GM23338 (cell line): ENCODE data around the gene MAT2A. TPM values are rescaled to one million over a fixed set of nuclear protein-coding genes. Genes with fewer than 3 reads are reported as not detected.

Experiments used
- ATAC-seq: fragments of 200-7000 bp; cut with Tn5 transposase; 3 replicates; pipeline ENCODE4 v1.9.1; 2020
- DNase-seq: peaks from one replicate; pipeline ENCODE4 v3.0.0-alpha.2; 2015; ENCODE audit warnings: low spot score
- H2AFZ ChIP-seq: fragments of 200-600 bp; sonication (generic); 2 replicates; pipeline ENCODE4 v1.8.0; 2016; ENCODE audit warnings: antibody characterized with exemption, mild to moderate bottlenecking, moderate library complexity
- H3F3A ChIP-seq: fragments of 200-600 bp; sonication (generic); replicated peaks from 2 replicates; pipeline ENCODE4 v1.8.0; 2017; ENCODE audit warnings: antibody characterized with exemption, mixed run types, low read depth
- H3K27ac ChIP-seq: fragments of 200-600 bp; sonication (generic); 2 replicates; pipeline ENCODE4 v1.6.1; 2016; ENCODE audit warnings: low read depth
- H3K27me3 ChIP-seq: fragments of 200-600 bp; sonication (generic); 2 replicates; pipeline ENCODE4 v1.8.0; 2016; ENCODE audit warnings: mild to moderate bottlenecking, mixed run types, moderate library complexity; ENCODE audit not compliant: insufficient read depth
- H3K36me3 ChIP-seq: fragments of 200-600 bp; sonication (generic); 2 replicates; pipeline ENCODE4 v1.8.0; 2016; ENCODE audit warnings: mild to moderate bottlenecking; ENCODE audit not compliant: insufficient read depth
- H3K4me1 ChIP-seq: fragments of 200-600 bp; sonication (generic); 2 replicates; pipeline ENCODE4 v1.8.0; 2016; ENCODE audit warnings: mild to moderate bottlenecking, moderate library complexity; ENCODE audit not compliant: insufficient read depth
- H3K4me2 ChIP-seq: fragments of 200-600 bp; sonication (generic); 2 replicates; pipeline ENCODE4 v1.7.1; 2017; ENCODE audit warnings: mixed run types
- H3K4me3 ChIP-seq: fragments of 200-600 bp; sonication (generic); 2 replicates; pipeline ENCODE4 v1.6.1; 2016; ENCODE audit warnings: mixed run types
- H3K79me2 ChIP-seq: fragments of 200-600 bp; sonication (generic); replicated peaks from 2 replicates; pipeline ENCODE4 v1.8.0; 2017; ENCODE audit warnings: mild to moderate bottlenecking; ENCODE audit not compliant: insufficient read depth
- H3K9me2 ChIP-seq: fragments of 200-600 bp; sonication (generic); 2 replicates; pipeline ENCODE4 v1.8.0; 2017; ENCODE audit not compliant: insufficient read depth
- H4K20me1 ChIP-seq: fragments of 200-600 bp; sonication (generic); replicated peaks from 2 replicates; pipeline ENCODE4 v1.8.0; 2017; ENCODE audit warnings: mild to moderate bottlenecking; ENCODE audit not compliant: insufficient read depth
- H3K27ac Mint-ChIP-seq: 2 replicates; pipeline ENCODE4 v1.8.0; 2020; ENCODE audit warnings: inconsistent platforms, mild to moderate bottlenecking, moderate library complexity, mixed read lengths
- H3K27me3 Mint-ChIP-seq: 3 replicates; pipeline ENCODE4 v1.8.0; 2022; ENCODE audit warnings: low read depth, mild to moderate bottlenecking, moderate library complexity, mixed read lengths, inconsistent platforms; ENCODE audit not compliant: insufficient read depth, poor library complexity
- H3K36me3 Mint-ChIP-seq: 3 replicates; pipeline ENCODE4 v1.8.0; 2021; ENCODE audit warnings: low read depth, mild to moderate bottlenecking, inconsistent platforms, moderate library complexity, mixed read lengths
- H3K4me1 Mint-ChIP-seq: 3 replicates; pipeline ENCODE4 v1.8.0; 2020; ENCODE audit warnings: mild to moderate bottlenecking, inconsistent platforms, mixed read lengths
- H3K4me3 Mint-ChIP-seq: 3 replicates; pipeline ENCODE4 v1.8.0; 2021; ENCODE audit warnings: moderate library complexity, mild to moderate bottlenecking, inconsistent platforms, mixed read lengths
- H3K9me3 Mint-ChIP-seq: 3 replicates; pipeline ENCODE4 v1.8.0; 2020; ENCODE audit warnings: moderate library complexity, mild to moderate bottlenecking, inconsistent platforms, mixed read lengths
- CTCF ChIP-seq, 2 experiments: fragments of 200-600 bp in 1 of 2; sonication (generic) in 1 of 2; conservative IDR thresholded peaks; 2 replicates each; pipeline versions ENCODE4 v1.5.1 to v1.6.1; 2016 to 2017; ENCODE audit warnings: antibody characterized with exemption in 2 of 2, low read depth in 2 of 2, mild to moderate bottlenecking in 2 of 2, moderate library complexity in 1 of 2
- ETS1 ChIP-seq: IDR thresholded peaks from 2 replicates; pipeline ENCODE4 v1.6.1; 2016; ENCODE audit warnings: antibody characterized with exemption
- EZH2 ChIP-seq: fragments of 200-600 bp; sonication (generic); IDR thresholded peaks from one replicate; pipeline ENCODE4 v1.8.0; 2017; ENCODE audit warnings: antibody characterized with exemption, mild to moderate bottlenecking, low read depth; ENCODE audit not compliant: unreplicated experiment
- JUNB ChIP-seq: IDR thresholded peaks from one replicate; pipeline ENCODE4 v1.6.1; 2016; ENCODE audit warnings: antibody characterized with exemption; ENCODE audit not compliant: unreplicated experiment
- ZNF114 ChIP-seq: fragments of 250-450 bp; sonication (Bioruptor Pico); IDR thresholded peaks from 2 replicates; pipeline ENCODE4 v1.5.0; 2020; ENCODE audit warnings: mild to moderate bottlenecking, moderate library complexity
- polyA plus RNA-seq: library from polyadenylated mRNA; unstranded; fragments of >200 nt; fragmentation: Nextera tagmentation; extraction: Ambion mirVana; gene quantifications from 2 replicates; pipeline ENCODE4 v1.2.1, GENCODE V29; 2016
- total RNA-seq: library from RNA; depleted of rRNA; stranded (reverse); fragments of >200 nt; shearing (Covaris generic); gene quantifications from 2 replicates; pipeline ENCODE4 v1.2.3, GENCODE V29; 2014
- TF ChIP-seq, protein P1 (sequence below): fragments of 250-450 bp; sonication (Bioruptor Pico); IDR thresholded peaks from 2 replicates; pipeline ENCODE4 v1.5.0; 2020; ENCODE audit warnings: mild to moderate bottlenecking, moderate library complexity

Gene MAT2A
- total and polyA plus RNA-seq, 2 experiments from 2014 or later, result 105 to 232 TPM

DNA sequence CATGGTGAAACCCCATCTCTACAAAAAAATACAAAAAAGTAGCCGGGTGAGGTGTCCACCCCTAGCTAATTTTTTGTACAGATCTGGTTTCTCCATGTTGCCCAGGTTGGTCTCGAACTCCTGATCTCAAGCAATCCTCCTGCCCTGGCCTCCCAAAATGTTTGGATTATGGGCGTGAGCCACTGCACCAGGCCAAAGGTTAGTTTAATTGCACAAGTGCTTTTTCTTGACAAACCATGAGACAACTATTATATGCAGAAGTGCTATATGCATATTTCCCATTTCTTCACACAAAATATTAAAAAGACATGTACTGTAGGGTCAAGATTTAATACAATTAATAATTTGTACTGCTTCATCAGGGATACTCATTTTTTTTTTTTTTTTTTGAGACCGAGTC, 27.3 kb downstream of the MAT2A start:
- Mint-ChIP-seq H3K4me3 (no peak overlapping the region), H3K27me3 (peaks cover 12% of the 10 kb centered on the region), H3K27ac (no peak overlapping the region), H3K4me1 (no peaks in the 10 kb centered on the region; the same call in 2 of the 3 replicates), H3K36me3 (no peaks in the 10 kb centered on the region), H3K9me3 (no peaks in the 10 kb centered on the region; the same call in 2 of the 3 replicates)
- no peaks in the 10 kb centered on the region for H3K9me2 ChIP-seq
- H4K20me1 ChIP-seq, result no peaks in the 10 kb centered on the region
- no peaks in the 10 kb centered on the region for H3K36me3 ChIP-seq
- DNase-seq, result no peak
- H3K27ac ChIP-seq, result no peak overlapping the region
- no peaks in the 10 kb centered on the region for H3K79me2 ChIP-seq
- H3F3A ChIP-seq, result no peaks in the 10 kb centered on the region; the same call in 1 of the 2 replicates
- H3K4me3 ChIP-seq, result no peak overlapping the region
- H2AFZ ChIP-seq, result no peak overlapping the region
- no peaks in the 10 kb centered on the region for H3K4me1 ChIP-seq
- TF ChIP-seq JUNB (no peak), ETS1 (no peak), CTCF (conservative IDR thresholded peaks at IDR 0.05; ENCODE audit: low read depth in 2 of 2) (no peak), EZH2 (no peak), ZNF114 (CRISPR knock-in tag) (no peak)
- TF ChIP-seq, protein P1, sequence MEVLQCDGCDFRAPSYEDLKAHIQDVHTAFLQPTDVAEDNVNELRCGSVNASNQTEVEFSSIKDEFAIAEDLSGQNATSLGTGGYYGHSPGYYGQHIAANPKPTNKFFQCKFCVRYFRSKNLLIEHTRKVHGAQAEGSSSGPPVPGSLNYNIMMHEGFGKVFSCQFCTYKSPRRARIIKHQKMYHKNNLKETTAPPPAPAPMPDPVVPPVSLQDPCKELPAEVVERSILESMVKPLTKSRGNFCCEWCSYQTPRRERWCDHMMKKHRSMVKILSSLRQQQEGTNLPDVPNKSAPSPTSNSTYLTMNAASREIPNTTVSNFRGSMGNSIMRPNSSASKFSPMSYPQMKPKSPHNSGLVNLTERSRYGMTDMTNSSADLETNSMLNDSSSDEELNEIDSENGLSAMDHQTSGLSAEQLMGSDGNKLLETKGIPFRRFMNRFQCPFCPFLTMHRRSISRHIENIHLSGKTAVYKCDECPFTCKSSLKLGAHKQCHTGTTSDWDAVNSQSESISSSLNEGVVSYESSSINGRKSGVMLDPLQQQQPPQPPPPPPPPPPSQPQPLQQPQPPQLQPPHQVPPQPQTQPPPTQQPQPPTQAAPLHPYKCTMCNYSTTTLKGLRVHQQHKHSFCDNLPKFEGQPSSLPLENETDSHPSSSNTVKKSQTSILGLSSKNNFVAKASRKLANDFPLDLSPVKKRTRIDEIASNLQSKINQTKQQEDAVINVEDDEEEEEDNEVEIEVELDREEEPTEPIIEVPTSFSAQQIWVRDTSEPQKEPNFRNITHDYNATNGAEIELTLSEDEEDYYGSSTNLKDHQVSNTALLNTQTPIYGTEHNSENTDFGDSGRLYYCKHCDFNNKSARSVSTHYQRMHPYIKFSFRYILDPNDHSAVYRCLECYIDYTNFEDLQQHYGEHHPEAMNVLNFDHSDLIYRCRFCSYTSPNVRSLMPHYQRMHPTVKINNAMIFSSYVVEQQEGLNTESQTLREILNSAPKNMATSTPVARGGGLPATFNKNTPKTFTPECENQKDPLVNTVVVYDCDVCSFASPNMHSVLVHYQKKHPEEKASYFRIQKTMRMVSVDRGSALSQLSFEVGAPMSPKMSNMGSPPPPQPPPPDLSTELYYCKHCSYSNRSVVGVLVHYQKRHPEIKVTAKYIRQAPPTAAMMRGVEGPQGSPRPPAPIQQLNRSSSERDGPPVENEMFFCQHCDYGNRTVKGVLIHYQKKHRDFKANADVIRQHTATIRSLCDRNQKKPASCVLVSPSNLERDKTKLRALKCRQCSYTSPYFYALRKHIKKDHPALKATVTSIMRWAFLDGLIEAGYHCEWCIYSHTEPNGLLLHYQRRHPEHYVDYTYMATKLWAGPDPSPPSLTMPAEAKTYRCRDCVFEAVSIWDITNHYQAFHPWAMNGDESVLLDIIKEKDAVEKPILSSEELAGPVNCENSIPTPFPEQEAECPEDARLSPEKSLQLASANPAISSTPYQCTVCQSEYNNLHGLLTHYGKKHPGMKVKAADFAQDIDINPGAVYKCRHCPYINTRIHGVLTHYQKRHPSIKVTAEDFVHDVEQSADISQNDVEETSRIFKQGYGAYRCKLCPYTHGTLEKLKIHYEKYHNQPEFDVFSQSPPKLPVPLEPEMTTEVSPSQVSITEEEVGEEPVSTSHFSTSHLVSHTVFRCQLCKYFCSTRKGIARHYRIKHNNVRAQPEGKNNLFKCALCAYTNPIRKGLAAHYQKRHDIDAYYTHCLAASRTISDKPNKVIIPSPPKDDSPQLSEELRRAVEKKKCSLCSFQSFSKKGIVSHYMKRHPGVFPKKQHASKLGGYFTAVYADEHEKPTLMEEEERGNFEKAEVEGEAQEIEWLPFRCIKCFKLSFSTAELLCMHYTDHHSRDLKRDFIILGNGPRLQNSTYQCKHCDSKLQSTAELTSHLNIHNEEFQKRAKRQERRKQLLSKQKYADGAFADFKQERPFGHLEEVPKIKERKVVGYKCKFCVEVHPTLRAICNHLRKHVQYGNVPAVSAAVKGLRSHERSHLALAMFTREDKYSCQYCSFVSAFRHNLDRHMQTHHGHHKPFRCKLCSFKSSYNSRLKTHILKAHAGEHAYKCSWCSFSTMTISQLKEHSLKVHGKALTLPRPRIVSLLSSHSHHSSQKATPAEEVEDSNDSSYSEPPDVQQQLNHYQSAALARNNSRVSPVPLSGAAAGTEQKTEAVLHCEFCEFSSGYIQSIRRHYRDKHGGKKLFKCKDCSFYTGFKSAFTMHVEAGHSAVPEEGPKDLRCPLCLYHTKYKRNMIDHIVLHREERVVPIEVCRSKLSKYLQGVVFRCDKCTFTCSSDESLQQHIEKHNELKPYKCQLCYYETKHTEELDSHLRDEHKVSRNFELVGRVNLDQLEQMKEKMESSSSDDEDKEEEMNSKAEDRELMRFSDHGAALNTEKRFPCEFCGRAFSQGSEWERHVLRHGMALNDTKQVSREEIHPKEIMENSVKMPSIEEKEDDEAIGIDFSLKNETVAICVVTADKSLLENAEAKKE, result no peak
- H3K4me2 ChIP-seq, result no peak overlapping the region
- peaks cover 30% of the 10 kb centered on the region for H3K27me3 ChIP-seq
- no peak for ATAC-seq
